IMR-90 (cell line): ENCODE results near the gene DLL4. TPM values are rescaled to one million over a fixed set of nuclear protein-coding genes. Genes with fewer than 3 reads are reported as not detected.

Experiments
- ATAC-seq: fragments of 200-7000 bp; cut with Tn5 transposase; 2 replicates; pipeline ENCODE4 v1.9.1; 2020; ENCODE audit warnings: low read depth, mild to moderate bottlenecking, moderate library complexity
- BruUV-seq: library from RNA; stranded (reverse); fragments of 400-500 nt; replicated peaks from 2 replicates; lab custom pipeline; 2021; lab: Mats Ljungman, UMichigan
- CTCF ChIA-PET: fragments of 300-600 bp; formaldehyde crosslinking; extraction: SDS; loops from one replicate; lab custom pipeline; 2021; ENCODE audit warnings: antibody characterized with exemption; lab: Yijun Ruan, JAX
- POLR2A ChIA-PET: fragments of 300-600 bp; sonication (Branson Sonifier 250); formaldehyde crosslinking; loops from one replicate; lab custom pipeline; 2022; ENCODE audit warnings: antibody characterized with exemption; ENCODE audit not compliant: unreplicated experiment; lab: Charles Lee
- DNase-seq: peaks from one replicate; pipeline ENCODE4 v3.0.0; 2013
- H2AFZ ChIP-seq: replicated peaks from 2 replicates; pipeline ENCODE3; 2013; ENCODE audit warnings: low read length, mild to moderate bottlenecking; ENCODE audit not compliant: poor library complexity
- H2AK5ac ChIP-seq: 2 replicates; pipeline ENCODE4 v1.6.1; 2013; ENCODE audit warnings: low read depth, low read length, inconsistent platforms
- H2AK9ac ChIP-seq: replicated peaks from 2 replicates; pipeline ENCODE3; 2013; ENCODE audit warnings: mild to moderate bottlenecking, low read depth, low read length, moderate library complexity; ENCODE audit not compliant: poor library complexity
- H2BK120ac ChIP-seq: 2 replicates; pipeline ENCODE4 v1.6.1; 2013; ENCODE audit warnings: low read depth, low read length, inconsistent platforms
- H2BK15ac ChIP-seq: 3 replicates; pipeline ENCODE4 v1.6.1; 2013; ENCODE audit warnings: low read depth, low read length, inconsistent platforms
- H2BK20ac ChIP-seq: 2 replicates; pipeline ENCODE4 v1.6.1; 2013; ENCODE audit warnings: low read depth, mild to moderate bottlenecking, inconsistent platforms, low read length, moderate library complexity
- H2BK5ac ChIP-seq: 2 replicates; pipeline ENCODE4 v1.6.1; 2013; ENCODE audit warnings: mild to moderate bottlenecking, low read depth, low read length, inconsistent platforms; ENCODE audit not compliant: poor library complexity, severe bottlenecking
- H3K14ac ChIP-seq: replicated peaks from 2 replicates; pipeline ENCODE4 v1.6.1; 2013; ENCODE audit warnings: low read depth, low read length, inconsistent platforms
- H3K18ac ChIP-seq: 2 replicates; pipeline ENCODE4 v1.6.1; 2013; ENCODE audit warnings: low read depth, low read length, control low read depth
- H3K23ac ChIP-seq: 2 replicates; pipeline ENCODE4 v1.6.1; 2013; ENCODE audit warnings: low read depth, low read length, inconsistent platforms
- H3K27ac ChIP-seq: 2 replicates; pipeline ENCODE4 v1.5.1; 2013; ENCODE audit warnings: mild to moderate bottlenecking, control low read depth, low read length; ENCODE audit not compliant: insufficient read depth
- H3K27me3 ChIP-seq: 2 replicates; pipeline ENCODE4 v1.6.1; 2013; ENCODE audit warnings: low read length; ENCODE audit not compliant: control insufficient read depth, insufficient read depth
- H3K36me3 ChIP-seq: 2 replicates; pipeline ENCODE4 v1.6.1; 2013; ENCODE audit warnings: low read length, mixed read lengths; ENCODE audit not compliant: control insufficient read depth, insufficient read depth
- H3K4ac ChIP-seq: 2 replicates; pipeline ENCODE4 v1.6.1; 2013; ENCODE audit warnings: low read depth, low read length, inconsistent platforms
- H3K4me1 ChIP-seq: 2 replicates; pipeline ENCODE4 v1.6.1; 2013; ENCODE audit warnings: low read length, mixed read lengths; ENCODE audit not compliant: control insufficient read depth, insufficient read depth
- H3K4me2 ChIP-seq: 2 replicates; pipeline ENCODE4 v1.6.1; 2013; ENCODE audit warnings: low read depth, mild to moderate bottlenecking, control low read depth, low read length, moderate library complexity
- H3K4me3 ChIP-seq: 2 replicates; pipeline ENCODE4 v1.5.1; 2013; ENCODE audit warnings: low read depth, mild to moderate bottlenecking, control low read depth, low read length, moderate library complexity; ENCODE audit not compliant: insufficient read depth
- H3K56ac ChIP-seq: 2 replicates; pipeline ENCODE4 v1.6.1; 2013; ENCODE audit warnings: low read length, inconsistent platforms; ENCODE audit not compliant: insufficient read depth; ENCODE audit errors: extremely low read depth
- H3K79me1 ChIP-seq, 2 experiments: 2 replicates each; pipeline ENCODE4 v1.6.1; 2013; ENCODE audit warnings: low read length in 2 of 2, inconsistent platforms in 1 of 2, low read depth in 1 of 2
- H3K9ac ChIP-seq: 2 replicates; pipeline ENCODE4 v1.6.1; 2013; ENCODE audit warnings: low read depth, low read length, control low read depth
- H3K9me1 ChIP-seq: 2 replicates; pipeline ENCODE4 v1.6.1; 2013; ENCODE audit warnings: low read length, inconsistent platforms; ENCODE audit not compliant: insufficient read depth
- H3K9me3 ChIP-seq: 2 replicates; pipeline ENCODE4 v1.6.1; 2013; ENCODE audit warnings: low read length; ENCODE audit not compliant: control insufficient read depth, insufficient read depth
- H4K20me1 ChIP-seq: 2 replicates; pipeline ENCODE4 v1.6.1; 2013; ENCODE audit warnings: low read length, inconsistent platforms; ENCODE audit not compliant: insufficient read depth
- H4K5ac ChIP-seq: 2 replicates; pipeline ENCODE4 v1.6.1; 2013; ENCODE audit warnings: mild to moderate bottlenecking, low read depth, low read length, control low read depth
- H4K8ac ChIP-seq, 2 experiments: 2 replicates each; pipeline ENCODE4 v1.6.1; 2013; ENCODE audit warnings: low read depth in 2 of 2, low read length in 2 of 2, control low read depth in 1 of 2, inconsistent platforms in 1 of 2
- H4K91ac ChIP-seq: 2 replicates; pipeline ENCODE4 v1.6.1; 2013; ENCODE audit warnings: low read depth, low read length, inconsistent platforms; ENCODE audit not compliant: insufficient read depth
- BHLHE40 ChIP-seq: fragments of 150-350 bp; IDR thresholded peaks from 2 replicates; pipeline ENCODE4 v1.6.1; 2016; ENCODE audit warnings: mild to moderate bottlenecking, low read depth, low read length
- CEBPB ChIP-seq: IDR thresholded peaks from 2 replicates; pipeline ENCODE4 v1.6.1; 2012; ENCODE audit warnings: low read depth, low read length, improper control_type of control experiment
- CHD1 ChIP-seq: IDR thresholded peaks from 2 replicates; pipeline ENCODE4 v1.6.1; 2012; ENCODE audit warnings: low read depth, low read length, improper control_type of control experiment
- CTCF ChIP-seq: conservative IDR thresholded peaks from 2 replicates; pipeline ENCODE4 v1.5.1; 2012; ENCODE audit warnings: mild to moderate bottlenecking, low read depth, low read length, improper control_type of control experiment
- FOS ChIP-seq: fragments of 150-350 bp; IDR thresholded peaks from 2 replicates; pipeline ENCODE4 v1.6.1; 2016; ENCODE audit warnings: low read depth, low read length
- MAFK ChIP-seq: IDR thresholded peaks from 2 replicates; pipeline ENCODE4 v1.6.1; 2012; ENCODE audit warnings: low read depth, low read length, improper control_type of control experiment
- MAZ ChIP-seq: IDR thresholded peaks from 2 replicates; pipeline ENCODE4 v1.6.1; 2012; ENCODE audit warnings: low read depth, mild to moderate bottlenecking, low read length, improper control_type of control experiment, moderate library complexity, borderline replicate concordance
- NFE2L2 ChIP-seq: fragments of 150-350 bp; IDR thresholded peaks from 2 replicates; pipeline ENCODE4 v1.6.1; 2016; ENCODE audit warnings: low read depth, mild to moderate bottlenecking, low read length
- RAD21 ChIP-seq: IDR thresholded peaks from 2 replicates; pipeline ENCODE4 v1.6.1; 2012; ENCODE audit warnings: low read length, improper control_type of control experiment
- RCOR1 ChIP-seq: IDR thresholded peaks from 2 replicates; pipeline ENCODE4 v1.6.1; 2012; ENCODE audit warnings: mild to moderate bottlenecking, low read length, improper control_type of control experiment; ENCODE audit not compliant: insufficient replicate concordance
- RFX5 ChIP-seq: IDR thresholded peaks from 2 replicates; pipeline ENCODE4 v1.8.0; 2012; ENCODE audit warnings: low read depth, mild to moderate bottlenecking, low read length, moderate library complexity
- SMC3 ChIP-seq: fragments of 150-350 bp; IDR thresholded peaks from 2 replicates; pipeline ENCODE4 v1.6.1; 2016; ENCODE audit warnings: low read depth, mild to moderate bottlenecking, antibody characterized with exemption, low read length, moderate library complexity
- USF2 ChIP-seq: fragments of 150-350 bp; IDR thresholded peaks from 2 replicates; pipeline ENCODE4 v1.6.1; 2017; ENCODE audit warnings: mild to moderate bottlenecking, antibody characterized with exemption, low read length, low read depth
- WGBS, 2 experiments: methylation state at CpG; one replicate each; pipeline versions ENCODE4 v1.1.5 to v1.1.7; 2013; ENCODE audit warnings: missing lambda C conversion rate in 2 of 2; ENCODE audit not compliant: insufficient read length in 1 of 2; ENCODE audit errors: extremely low coverage in 2 of 2; 5-methylcytosine and 5-hydroxymethylcytosine counted together
- dilution Hi-C: fragments of 300-500 bp; cut with HindIII; formaldehyde crosslinking; loops from one replicate; pipeline ENCODE4 v1.14.3; 2018; ENCODE audit warnings: low sequenced_read_pairs; ENCODE audit not compliant: unreplicated experiment
- in situ Hi-C: fragments of 300-500 bp; cut with MboI; formaldehyde crosslinking; loops from 3 replicates; pipeline ENCODE4 v1.14.3; 2019; ENCODE audit warnings: low sequenced_read_pairs, inconsistent platforms, mixed read lengths
- intact Hi-C: fragments of 100-400 bp; cut with micrococcal nuclease; formaldehyde crosslinking; loops from 2 replicates; pipeline ENCODE4 v1.10.0; 2022
- polyA plus RNA-seq, 3 experiments: library from polyadenylated mRNA; depleted of rRNA; stranded (reverse); fragments of >200 nt; gene quantifications; 2 replicates each; pipeline ENCODE4 v1.2.3, GENCODE V29; 2012; ENCODE audit warnings: low replicate concordance in 1 of 3
- total RNA-seq: library from RNA; depleted of rRNA; stranded (reverse); fragments of >200 nt; gene quantifications from 2 replicates; pipeline ENCODE4 v1.2.3, GENCODE V29; 2012

DLL4 gene
- total and polyA plus RNA-seq, 2 of the 4 experiments (the other 2 are of a cell fraction), result 1.8 to 3.4 TPM

GRCh38 chr15:40952901-40953712 lies 24.0 kb downstream of the DLL4 start, which contains the start of gene CHAC1 (continued):
- TF ChIP-seq SMC3, result no peak
- TF ChIP-seq MAFK, result no peak
- peak; percentile 10 for TF ChIP-seq RAD21

- Histone ChIP-seq H3K36me3 (peaks cover 28% of the 10 kb centered on the region), H2BK20ac (no peak overlapping the region), H3K4ac (peak overlapping the region; percentile 87), H2AK5ac (peak overlapping the region; percentile 88), H3K14ac (peak overlapping the region; percentile 66), H2BK5ac (peak overlapping the region; percentile 59), H3K23ac (peak overlapping the region; percentile 98), H3K56ac (peak overlapping the region; percentile 58; the same call in 1 of the 2 replicates), H3K79me1 (peaks cover 18 to 62% of the 10 kb centered on the region in 2 experiments), H4K8ac (peak overlapping the region; percentile 48 to 83; a peak in 3 of 4 replicates), H2BK120ac (peak overlapping the region; percentile 75), H3K9ac (peak overlapping the region; percentile 80), H2BK15ac (no peak overlapping the region), H4K5ac (peak overlapping the region; percentile 12; the same call in 1 of the 2 replicates), H3K9me3 (no peaks in the 10 kb centered on the region), H2AK9ac (peak overlapping the region; percentile 99), H3K27me3 (no peaks in the 10 kb centered on the region), H3K4me2 (peak overlapping the region; percentile 85), H4K91ac (peak overlapping the region; percentile 66), H4K20me1 (peaks cover 53% of the 10 kb centered on the region), H3K18ac (peak overlapping the region; percentile 16; the same call in 1 of the 2 replicates), H3K4me1 (peaks cover 31% of the 10 kb centered on the region), H3K9me1 (peaks cover 32% of the 10 kb centered on the region), H2AFZ (peak overlapping the region; percentile 96), H3K4me3 (peak overlapping the region; percentile 70), H3K27ac (peak overlapping the region; percentile 73)
- CTCF ChIA-PET, result interaction anchor here (0.9 to 4.6 kb wide), 3 partner anchors 12 to 65 kb away, joined by 5 to 23 read pairs (median 11); no protein-coding TSS in a partner anchor
- 14% methylated on average over 10 of the region's 17 CpGs; no CpG with 5 or more reads in 1 of the 2 experiments for WGBS, 2 experiments
- ATAC-seq (peak; percentile 7), DNase-seq (no peak)
- no TSS peak for BruUV-seq
- intact Hi-C loops (loop anchor here (2.0 to 5.0 kb wide), 2 partner anchors 29 to 64 kb away; no protein-coding TSS in a partner anchor), in situ Hi-C loops (no loop called here), dilution Hi-C loops (no loop called here)
- POLR2A ChIA-PET, result interaction anchor here (0.8 to 1.4 kb wide), 6 partner anchors 11 to 379 kb away, joined by 3 to 6 read pairs (median 4); no protein-coding TSS in a partner anchor
- no peak for TF ChIP-seq BHLHE40
- TF ChIP-seq MAZ, result no peak
- no peak for TF ChIP-seq RCOR1
- no peak for TF ChIP-seq MAFK
- TF ChIP-seq USF2, result no peak
- TF ChIP-seq FOS, result no peak
- TF ChIP-seq CHD1, result no peak
- no peak for TF ChIP-seq RFX5
- TF ChIP-seq CEBPB, result no peak
- no peak for TF ChIP-seq SMC3
- no peak for TF ChIP-seq NFE2L2
- no peak for TF ChIP-seq CTCF
Observed at GRCh38 chr15:40953713-40954074, 24.6 kb downstream of the DLL4 start.
